ENCODE results near the gene BAD. TPM values are rescaled to one million over a fixed set of nuclear protein-coding genes. Genes with fewer than 3 reads are reported as not detected.

BAD gene
- total and polyA plus RNA-seq, 2 of the 13 experiments (the other 11 are each of a cell fraction or from before 2014, with no cell fraction given), result 17.9 to 28.5 TPM

DNA sequence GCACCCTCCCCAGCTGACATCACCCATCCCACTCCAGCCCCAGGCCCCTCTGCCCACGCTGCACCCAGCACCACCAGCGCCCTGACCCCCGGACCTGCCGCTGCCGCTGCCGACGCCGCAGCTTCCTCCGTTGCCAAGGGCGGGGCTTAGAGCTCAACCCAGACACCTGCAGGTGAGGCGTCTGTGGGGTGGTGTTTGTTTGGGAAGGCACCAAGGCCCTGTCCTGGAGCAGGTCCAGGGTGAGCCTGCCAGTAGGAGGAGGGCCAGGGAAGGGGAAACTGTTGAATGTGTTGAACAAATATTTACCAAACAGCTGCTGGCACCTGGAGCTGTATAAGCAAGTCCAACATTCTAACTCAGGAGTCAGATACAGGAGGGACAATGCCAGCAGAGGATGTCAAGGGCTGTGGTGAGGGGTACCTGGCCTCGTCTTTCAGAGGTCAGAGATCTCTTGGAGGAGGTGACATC lies 46.9 kb downstream of the BAD start (continued):
- TF ChIP-seq, protein P1, sequence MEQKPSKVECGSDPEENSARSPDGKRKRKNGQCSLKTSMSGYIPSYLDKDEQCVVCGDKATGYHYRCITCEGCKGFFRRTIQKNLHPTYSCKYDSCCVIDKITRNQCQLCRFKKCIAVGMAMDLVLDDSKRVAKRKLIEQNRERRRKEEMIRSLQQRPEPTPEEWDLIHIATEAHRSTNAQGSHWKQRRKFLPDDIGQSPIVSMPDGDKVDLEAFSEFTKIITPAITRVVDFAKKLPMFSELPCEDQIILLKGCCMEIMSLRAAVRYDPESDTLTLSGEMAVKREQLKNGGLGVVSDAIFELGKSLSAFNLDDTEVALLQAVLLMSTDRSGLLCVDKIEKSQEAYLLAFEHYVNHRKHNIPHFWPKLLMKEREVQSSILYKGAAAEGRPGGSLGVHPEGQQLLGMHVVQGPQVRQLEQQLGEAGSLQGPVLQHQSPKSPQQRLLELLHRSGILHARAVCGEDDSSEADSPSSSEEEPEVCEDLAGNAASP (CRISPR knock-in tag; IDR thresholded peaks at IDR 0.05; ENCODE audit: borderline replicate concordance), result 0 out of 2 replicates have a peak, but pooled peaks have one; percentile 52
- TF ChIP-seq ZNF713 (CRISPR knock-in tag; IDR thresholded peaks at IDR 0.05) (no peak), PITX1 (CRISPR knock-in tag; IDR thresholded peaks at IDR 0.05) (peak; percentile 79; the same call in 1 of the 2 replicates), ETV5 (CRISPR knock-in tag; IDR thresholded peaks at IDR 0.05; ENCODE audit: borderline replicate concordance) (peak; percentile 62; the same call in 1 of the 2 replicates), BORCS8-MEF2B (CRISPR knock-in tag; IDR thresholded peaks at IDR 0.05) (no peak), REL (CRISPR knock-in tag; conservative IDR thresholded peaks at IDR 0.05) (peak; percentile 86), MTF1 (CRISPR knock-in tag; IDR thresholded peaks at IDR 0.05) (no peak), DMAP1 (CRISPR knock-in tag; IDR thresholded peaks at IDR 0.05) (peak; percentile 64; the same call in 1 of the 2 replicates), ZNF589 (CRISPR knock-in tag; conservative IDR thresholded peaks at IDR 0.05) (peak; percentile 52; the same call in 1 of the 2 replicates), HNRNPL (IDR thresholded peaks at IDR 0.05; ENCODE audit: low read depth, low read length) (peak; percentile 77), NR2C2 (CRISPR knock-in tag; IDR thresholded peaks at IDR 0.05; ENCODE audit: borderline replicate concordance) (peak; percentile 33; the same call in 1 of the 2 replicates), POLR2AphosphoS5 (IDR thresholded peaks at IDR 0.05; ENCODE audit: low read depth, low read length) (peak; percentile 25; the same call in 1 of the 2 replicates), FOSL2 (CRISPR knock-in tag; IDR thresholded peaks at IDR 0.05) (peak; percentile 27; the same call in 1 of the 2 replicates), KMT2B (CRISPR knock-in tag; IDR thresholded peaks at IDR 0.05) (no peak), HOXA3 (CRISPR knock-in tag; IDR thresholded peaks at IDR 0.05) (peak; percentile 46; the same call in 1 of the 2 replicates), ZSCAN9 (CRISPR knock-in tag; IDR thresholded peaks at IDR 0.05; ENCODE audit: borderline replicate concordance) (peak; percentile 18), CBX2 (IDR thresholded peaks at IDR 0.05; ENCODE audit: low read depth, low read length) (no peak), CBX2 (CRISPR knock-in tag; IDR thresholded peaks at IDR 0.05; ENCODE audit: low read depth) (no peak), ZNF781 (CRISPR knock-in tag; IDR thresholded peaks at IDR 0.05; ENCODE audit: borderline replicate concordance, not compliant biosample characterization) (no peak), SOX5 (CRISPR knock-in tag; IDR thresholded peaks at IDR 0.05; ENCODE audit: borderline replicate concordance) (peak; percentile 67; the same call in 1 of the 2 replicates), ZNF556 (CRISPR knock-in tag; IDR thresholded peaks at IDR 0.05; ENCODE audit: borderline replicate concordance) (peak; percentile 63; the same call in 1 of the 2 replicates), TMF1 (CRISPR knock-in tag; IDR thresholded peaks at IDR 0.05; ENCODE audit: low read depth) (no peak)
- TF ChIP-seq, protein P2, sequence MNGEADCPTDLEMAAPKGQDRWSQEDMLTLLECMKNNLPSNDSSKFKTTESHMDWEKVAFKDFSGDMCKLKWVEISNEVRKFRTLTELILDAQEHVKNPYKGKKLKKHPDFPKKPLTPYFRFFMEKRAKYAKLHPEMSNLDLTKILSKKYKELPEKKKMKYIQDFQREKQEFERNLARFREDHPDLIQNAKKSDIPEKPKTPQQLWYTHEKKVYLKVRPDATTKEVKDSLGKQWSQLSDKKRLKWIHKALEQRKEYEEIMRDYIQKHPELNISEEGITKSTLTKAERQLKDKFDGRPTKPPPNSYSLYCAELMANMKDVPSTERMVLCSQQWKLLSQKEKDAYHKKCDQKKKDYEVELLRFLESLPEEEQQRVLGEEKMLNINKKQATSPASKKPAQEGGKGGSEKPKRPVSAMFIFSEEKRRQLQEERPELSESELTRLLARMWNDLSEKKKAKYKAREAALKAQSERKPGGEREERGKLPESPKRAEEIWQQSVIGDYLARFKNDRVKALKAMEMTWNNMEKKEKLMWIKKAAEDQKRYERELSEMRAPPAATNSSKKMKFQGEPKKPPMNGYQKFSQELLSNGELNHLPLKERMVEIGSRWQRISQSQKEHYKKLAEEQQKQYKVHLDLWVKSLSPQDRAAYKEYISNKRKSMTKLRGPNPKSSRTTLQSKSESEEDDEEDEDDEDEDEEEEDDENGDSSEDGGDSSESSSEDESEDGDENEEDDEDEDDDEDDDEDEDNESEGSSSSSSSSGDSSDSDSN (CRISPR knock-in tag; IDR thresholded peaks at IDR 0.05), result peak; percentile 61; the same call in 1 of the 2 replicates
- TF ChIP-seq, protein P3, sequence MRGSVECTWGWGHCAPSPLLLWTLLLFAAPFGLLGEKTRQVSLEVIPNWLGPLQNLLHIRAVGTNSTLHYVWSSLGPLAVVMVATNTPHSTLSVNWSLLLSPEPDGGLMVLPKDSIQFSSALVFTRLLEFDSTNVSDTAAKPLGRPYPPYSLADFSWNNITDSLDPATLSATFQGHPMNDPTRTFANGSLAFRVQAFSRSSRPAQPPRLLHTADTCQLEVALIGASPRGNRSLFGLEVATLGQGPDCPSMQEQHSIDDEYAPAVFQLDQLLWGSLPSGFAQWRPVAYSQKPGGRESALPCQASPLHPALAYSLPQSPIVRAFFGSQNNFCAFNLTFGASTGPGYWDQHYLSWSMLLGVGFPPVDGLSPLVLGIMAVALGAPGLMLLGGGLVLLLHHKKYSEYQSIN (CRISPR knock-in tag; IDR thresholded peaks at IDR 0.05; ENCODE audit: borderline replicate concordance), result no peak
- TF ChIP-seq, protein P4, sequence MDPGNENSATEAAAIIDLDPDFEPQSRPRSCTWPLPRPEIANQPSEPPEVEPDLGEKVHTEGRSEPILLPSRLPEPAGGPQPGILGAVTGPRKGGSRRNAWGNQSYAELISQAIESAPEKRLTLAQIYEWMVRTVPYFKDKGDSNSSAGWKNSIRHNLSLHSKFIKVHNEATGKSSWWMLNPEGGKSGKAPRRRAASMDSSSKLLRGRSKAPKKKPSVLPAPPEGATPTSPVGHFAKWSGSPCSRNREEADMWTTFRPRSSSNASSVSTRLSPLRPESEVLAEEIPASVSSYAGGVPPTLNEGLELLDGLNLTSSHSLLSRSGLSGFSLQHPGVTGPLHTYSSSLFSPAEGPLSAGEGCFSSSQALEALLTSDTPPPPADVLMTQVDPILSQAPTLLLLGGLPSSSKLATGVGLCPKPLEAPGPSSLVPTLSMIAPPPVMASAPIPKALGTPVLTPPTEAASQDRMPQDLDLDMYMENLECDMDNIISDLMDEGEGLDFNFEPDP (CRISPR knock-in tag; conservative IDR thresholded peaks at IDR 0.05), result no peak
